ENCODE results near the gene BCAN. TPM values are rescaled to one million over a fixed set of nuclear protein-coding genes. Genes with fewer than 3 reads are reported as not detected.

BCAN gene
- total RNA-seq, 1 donor from 2014 or later: 2.0 TPM

DNA sequence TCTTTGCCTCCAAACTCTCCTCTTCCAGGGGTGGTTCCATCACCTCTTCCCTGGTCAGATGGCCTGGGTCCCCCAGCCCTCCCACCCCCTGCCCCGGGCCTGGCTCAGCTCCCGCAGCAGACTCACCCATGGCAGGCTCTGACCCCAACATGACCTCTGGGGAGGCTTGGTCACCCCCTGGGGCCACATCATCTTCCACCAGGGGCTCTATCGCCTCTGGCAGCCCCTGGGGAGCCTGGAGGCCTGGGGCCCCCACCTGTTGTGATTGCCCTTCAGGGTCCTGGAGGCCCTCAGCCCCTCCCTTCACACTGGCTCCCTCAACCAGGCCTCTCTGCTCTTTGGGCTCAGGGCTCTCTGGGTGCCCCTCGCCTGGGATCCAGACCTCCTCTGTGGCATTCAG, 28.9 kb downstream of the BCAN start:
- no peak for DNase-seq (ENCODE audit: extremely low spot score in 2 of 2)
- intact Hi-C loops (cut with DNase I): no loop called here
- Histone ChIP-seq H3K4me1 (peaks cover 49% of the 10 kb centered on the region), H3K4me3 (no peak overlapping the region), H3K27ac (no peak overlapping the region), H3K36me3 (no peaks in the 10 kb centered on the region), H3K9me3 (no peaks in the 10 kb centered on the region), H3K27me3 (no peaks in the 10 kb centered on the region)
- TF ChIP-seq, protein P1, sequence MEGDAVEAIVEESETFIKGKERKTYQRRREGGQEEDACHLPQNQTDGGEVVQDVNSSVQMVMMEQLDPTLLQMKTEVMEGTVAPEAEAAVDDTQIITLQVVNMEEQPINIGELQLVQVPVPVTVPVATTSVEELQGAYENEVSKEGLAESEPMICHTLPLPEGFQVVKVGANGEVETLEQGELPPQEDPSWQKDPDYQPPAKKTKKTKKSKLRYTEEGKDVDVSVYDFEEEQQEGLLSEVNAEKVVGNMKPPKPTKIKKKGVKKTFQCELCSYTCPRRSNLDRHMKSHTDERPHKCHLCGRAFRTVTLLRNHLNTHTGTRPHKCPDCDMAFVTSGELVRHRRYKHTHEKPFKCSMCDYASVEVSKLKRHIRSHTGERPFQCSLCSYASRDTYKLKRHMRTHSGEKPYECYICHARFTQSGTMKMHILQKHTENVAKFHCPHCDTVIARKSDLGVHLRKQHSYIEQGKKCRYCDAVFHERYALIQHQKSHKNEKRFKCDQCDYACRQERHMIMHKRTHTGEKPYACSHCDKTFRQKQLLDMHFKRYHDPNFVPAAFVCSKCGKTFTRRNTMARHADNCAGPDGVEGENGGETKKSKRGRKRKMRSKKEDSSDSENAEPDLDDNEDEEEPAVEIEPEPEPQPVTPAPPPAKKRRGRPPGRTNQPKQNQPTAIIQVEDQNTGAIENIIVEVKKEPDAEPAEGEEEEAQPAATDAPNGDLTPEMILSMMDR (IDR thresholded peaks at IDR 0.05): no peak
- no peak for TF ChIP-seq POLR2A (IDR thresholded peaks at IDR 0.05)
- no peak for TF ChIP-seq POLR2AphosphoS5 (IDR thresholded peaks at IDR 0.05; ENCODE audit: insufficient read depth in 1 of 2, low read depth in 1 of 2)

DNA sequence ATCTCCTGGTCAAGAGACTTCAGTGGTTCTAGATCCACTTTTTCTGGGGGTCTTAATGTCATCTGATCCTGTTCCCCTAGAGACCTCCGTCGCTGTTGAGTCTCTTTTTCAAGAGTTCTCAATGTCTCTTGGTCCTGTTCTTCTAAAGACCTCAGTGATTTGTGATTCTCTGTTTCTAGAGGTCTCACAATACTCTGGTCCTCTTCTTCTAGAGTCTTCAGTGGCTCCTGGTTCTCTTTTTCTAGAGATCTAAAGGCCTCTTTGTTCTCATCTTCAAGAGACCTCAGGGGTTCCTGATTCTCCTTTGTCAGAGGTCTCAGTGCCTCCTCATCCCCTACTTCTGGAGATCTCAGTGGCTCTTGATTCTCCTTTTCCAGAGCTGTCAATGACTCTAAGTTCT, 29.9 kb downstream of the BCAN start:
- Histone ChIP-seq H3K4me3 (no peak overlapping the region), H3K27ac (no peak overlapping the region), H3K36me3 (no peaks in the 10 kb centered on the region), H3K9me3 (no peaks in the 10 kb centered on the region), H3K27me3 (no peaks in the 10 kb centered on the region), H3K4me1 (peaks cover 54% of the 10 kb centered on the region)
- no peak for DNase-seq (ENCODE audit: extremely low spot score in 2 of 2)
- TF ChIP-seq POLR2A (IDR thresholded peaks at IDR 0.05): no peak
- TF ChIP-seq, protein P1 (IDR thresholded peaks at IDR 0.05): no peak
- TF ChIP-seq POLR2AphosphoS5 (IDR thresholded peaks at IDR 0.05; ENCODE audit: insufficient read depth in 1 of 2, low read depth in 1 of 2): no peak
- intact Hi-C loops (cut with DNase I): no loop called here

- intact Hi-C loops (cut with DNase I): no loop called here
- no peaks in the 10 kb centered on the region for H3K27me3 ChIP-seq
- H3K9me3 ChIP-seq: no peaks in the 10 kb centered on the region
- no peak overlapping the region for H3K4me3 ChIP-seq
- no peaks in the 10 kb centered on the region for H3K36me3 ChIP-seq
- peaks cover 47% of the 10 kb centered on the region for H3K4me1 ChIP-seq
- no peak for DNase-seq (ENCODE audit: extremely low spot score in 2 of 2)
- no peak overlapping the region for H3K27ac ChIP-seq
- no peak for TF ChIP-seq POLR2A (IDR thresholded peaks at IDR 0.05)
- TF ChIP-seq, protein P1 (IDR thresholded peaks at IDR 0.05): no peak
- no peak for TF ChIP-seq POLR2AphosphoS5 (IDR thresholded peaks at IDR 0.05; ENCODE audit: insufficient read depth in 1 of 2, low read depth in 1 of 2)
Measured at GRCh38 chr1:156673387-156674121, 31.6 kb downstream of the BCAN start.

GRCh38 chr1:156675210-156676113, 33.5 kb downstream of the BCAN start:
- DNase-seq (ENCODE audit: extremely low spot score in 2 of 2): no peak
- intact Hi-C loops (cut with DNase I): loop anchor here (2.0 to 5.0 kb wide), 2 partner anchors 15 to 48 kb away; no protein-coding TSS in a partner anchor
- H3K4me3 ChIP-seq: peak overlapping the region; percentile 48 to 82
- H3K4me1 ChIP-seq: peaks cover 37% of the 10 kb centered on the region
- H3K27ac ChIP-seq: peak overlapping the region; percentile 91
- H3K27me3 ChIP-seq: no peaks in the 10 kb centered on the region
- no peaks in the 10 kb centered on the region for H3K9me3 ChIP-seq
- TF ChIP-seq, protein P1 (IDR thresholded peaks at IDR 0.05): no peak
- TF ChIP-seq POLR2AphosphoS5 (IDR thresholded peaks at IDR 0.05; ENCODE audit: insufficient read depth in 1 of 2, low read depth in 1 of 2) (no peak), POLR2A (IDR thresholded peaks at IDR 0.05) (no peak)
- H3K36me3 ChIP-seq: no peaks in the 10 kb centered on the region
